Hematopoietic multipotent progenitor cell (in vitro differentiated cells): ENCODE results near the gene PLXNA2. TPM values are rescaled to one million over a fixed set of nuclear protein-coding genes. Genes with fewer than 3 reads are reported as not detected.

Source experiments
- DNase-seq, 3 donors: peaks; one replicate each; pipeline ENCODE4 v3.0.0-alpha.2; 2011 to 2015; ENCODE audit warnings: low read depth in 2 of 3, low spot score in 2 of 3
- total RNA-seq: library from RNA; depleted of rRNA; stranded (reverse); fragments of >200 nt; gene quantifications from one replicate; pipeline ENCODE4 v1.2.3, GENCODE V29; 2012

PLXNA2 gene, protein sequence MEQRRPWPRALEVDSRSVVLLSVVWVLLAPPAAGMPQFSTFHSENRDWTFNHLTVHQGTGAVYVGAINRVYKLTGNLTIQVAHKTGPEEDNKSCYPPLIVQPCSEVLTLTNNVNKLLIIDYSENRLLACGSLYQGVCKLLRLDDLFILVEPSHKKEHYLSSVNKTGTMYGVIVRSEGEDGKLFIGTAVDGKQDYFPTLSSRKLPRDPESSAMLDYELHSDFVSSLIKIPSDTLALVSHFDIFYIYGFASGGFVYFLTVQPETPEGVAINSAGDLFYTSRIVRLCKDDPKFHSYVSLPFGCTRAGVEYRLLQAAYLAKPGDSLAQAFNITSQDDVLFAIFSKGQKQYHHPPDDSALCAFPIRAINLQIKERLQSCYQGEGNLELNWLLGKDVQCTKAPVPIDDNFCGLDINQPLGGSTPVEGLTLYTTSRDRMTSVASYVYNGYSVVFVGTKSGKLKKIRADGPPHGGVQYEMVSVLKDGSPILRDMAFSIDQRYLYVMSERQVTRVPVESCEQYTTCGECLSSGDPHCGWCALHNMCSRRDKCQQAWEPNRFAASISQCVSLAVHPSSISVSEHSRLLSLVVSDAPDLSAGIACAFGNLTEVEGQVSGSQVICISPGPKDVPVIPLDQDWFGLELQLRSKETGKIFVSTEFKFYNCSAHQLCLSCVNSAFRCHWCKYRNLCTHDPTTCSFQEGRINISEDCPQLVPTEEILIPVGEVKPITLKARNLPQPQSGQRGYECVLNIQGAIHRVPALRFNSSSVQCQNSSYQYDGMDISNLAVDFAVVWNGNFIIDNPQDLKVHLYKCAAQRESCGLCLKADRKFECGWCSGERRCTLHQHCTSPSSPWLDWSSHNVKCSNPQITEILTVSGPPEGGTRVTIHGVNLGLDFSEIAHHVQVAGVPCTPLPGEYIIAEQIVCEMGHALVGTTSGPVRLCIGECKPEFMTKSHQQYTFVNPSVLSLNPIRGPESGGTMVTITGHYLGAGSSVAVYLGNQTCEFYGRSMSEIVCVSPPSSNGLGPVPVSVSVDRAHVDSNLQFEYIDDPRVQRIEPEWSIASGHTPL (N-terminal part only)
- total RNA-seq = 0.27 TPM

DNA sequence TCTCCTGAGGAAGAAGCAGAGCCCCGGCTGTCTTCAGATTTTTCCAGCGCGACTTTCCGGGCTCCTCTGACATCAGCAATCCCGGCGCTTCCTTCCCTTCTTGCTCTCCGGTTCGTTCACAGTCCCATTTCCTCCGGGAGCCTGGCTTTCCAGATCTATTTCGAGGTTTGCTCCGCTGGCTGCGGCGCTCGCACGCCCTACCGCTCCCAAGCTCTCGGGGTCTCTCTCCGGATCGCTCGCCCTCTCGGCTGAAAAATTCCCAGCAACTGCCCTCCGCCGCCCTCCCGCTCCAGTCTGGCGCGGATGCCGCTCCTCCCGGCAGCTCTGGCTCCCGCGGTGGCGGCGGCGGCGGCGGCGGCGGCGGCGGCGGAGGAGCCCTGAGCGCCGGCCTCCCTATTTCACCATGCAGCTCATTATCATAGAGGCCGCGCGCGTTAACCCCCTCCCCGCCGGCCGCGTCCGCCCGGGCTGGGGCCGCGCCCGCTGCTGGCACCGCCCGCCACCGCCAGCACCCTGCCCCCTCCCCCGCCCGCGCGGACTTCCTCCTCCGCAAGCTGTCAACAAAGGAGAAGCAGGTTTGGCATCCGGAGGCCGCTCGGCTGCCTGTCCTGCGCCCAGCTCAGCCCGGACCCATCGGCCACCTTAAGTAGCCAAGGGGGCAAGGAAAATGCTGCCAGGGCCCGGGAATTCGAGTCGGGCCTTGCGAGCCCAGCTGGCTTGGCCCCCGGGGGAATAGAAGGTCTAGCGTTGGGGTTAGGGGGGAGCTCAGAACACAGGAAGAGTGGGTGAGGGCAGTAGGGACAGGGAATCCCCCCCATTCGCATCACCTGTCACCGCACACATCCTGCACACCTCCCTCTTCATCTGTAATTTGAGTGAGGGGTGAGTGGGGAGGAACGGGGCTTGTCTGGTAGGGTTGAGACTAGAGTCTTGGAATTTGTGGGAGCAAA is at the start of gene PLXNA2:
TSS of gene PLXNA2 (minus strand) at position 418 of the 950 bp plus-strand sequence. CDS start 26,462 bp downstream, outside the sequence.
- peak in 2 of 3 donors; percentile 72 for DNase-seq

DNA sequence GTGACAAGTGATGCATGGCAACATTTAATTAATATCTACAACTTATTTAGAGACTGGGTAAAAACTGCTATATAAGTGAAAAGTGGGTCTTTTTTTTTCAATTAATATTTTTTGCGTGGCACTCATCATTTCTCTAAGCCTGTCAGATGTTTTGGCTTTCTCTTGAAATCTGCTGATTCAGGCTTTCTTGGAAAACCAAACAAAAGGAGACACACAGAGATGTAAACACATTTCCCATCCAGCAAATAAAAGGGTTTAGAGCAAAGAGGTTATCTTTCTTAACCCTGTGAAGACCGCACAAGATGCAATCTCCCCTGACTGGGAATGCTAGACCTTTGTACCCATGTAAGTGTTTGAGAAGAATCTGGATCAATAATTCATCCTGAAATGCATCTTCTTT is 48.7 kb upstream of the PLXNA2 start:
- no peak for DNase-seq

DNA sequence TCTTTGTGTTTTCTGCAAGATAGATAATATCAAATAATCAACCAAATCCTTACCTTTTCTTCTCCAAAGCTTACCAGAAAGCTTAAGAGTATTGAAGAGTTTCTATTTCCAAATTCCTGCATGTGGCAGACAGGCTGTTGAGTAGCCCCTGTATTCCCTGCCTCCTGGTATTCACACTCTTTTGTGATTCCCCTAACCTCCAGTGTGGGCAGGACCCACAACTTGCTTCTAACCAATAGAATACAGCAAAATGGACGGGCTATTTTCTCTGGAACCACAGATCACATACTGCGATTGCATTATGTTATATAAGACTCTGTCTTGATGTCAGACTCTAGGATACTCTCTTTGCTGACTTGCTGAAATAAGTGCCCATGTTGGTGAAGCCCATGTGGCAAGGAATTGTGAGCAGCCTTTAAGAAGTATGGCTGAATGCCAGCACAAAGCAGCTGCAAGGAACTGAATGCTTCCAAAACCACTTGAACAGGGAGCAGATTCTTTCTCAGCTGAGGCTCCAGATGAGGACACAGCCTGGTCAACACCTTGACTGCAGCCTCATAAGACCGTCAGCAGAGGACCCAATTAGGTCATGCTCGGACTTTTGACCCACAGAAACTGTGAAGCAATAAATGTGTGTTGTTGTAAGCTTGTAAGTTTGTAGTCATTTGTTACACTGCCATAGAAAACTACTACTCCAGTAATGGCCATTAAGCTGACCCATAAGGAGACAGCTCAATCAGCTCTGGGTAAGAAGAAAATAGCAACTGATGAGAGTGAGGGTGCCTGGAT is 47.9 kb upstream of the PLXNA2 start:
- no peak for DNase-seq

DNA sequence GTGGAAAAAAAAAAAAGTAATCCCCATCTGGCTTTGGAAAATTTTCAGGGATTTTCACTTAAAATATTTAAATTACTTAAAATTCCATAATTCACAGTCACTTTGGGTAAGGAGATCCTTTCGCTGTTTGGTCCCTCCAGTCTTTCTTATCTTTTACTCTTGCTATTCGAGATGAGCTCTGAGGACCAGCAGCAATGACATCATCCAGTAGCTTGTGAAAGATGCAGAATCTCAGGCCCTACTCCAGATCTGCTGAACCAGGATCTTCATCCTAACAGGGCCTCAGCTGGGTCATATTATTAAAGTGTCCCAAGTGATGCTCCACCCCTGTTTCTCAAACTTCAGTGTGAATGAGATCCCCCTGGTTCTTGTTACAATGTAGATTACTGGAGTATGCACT is 46.9 kb upstream of the PLXNA2 start:
- DNase-seq = no peak

DNA sequence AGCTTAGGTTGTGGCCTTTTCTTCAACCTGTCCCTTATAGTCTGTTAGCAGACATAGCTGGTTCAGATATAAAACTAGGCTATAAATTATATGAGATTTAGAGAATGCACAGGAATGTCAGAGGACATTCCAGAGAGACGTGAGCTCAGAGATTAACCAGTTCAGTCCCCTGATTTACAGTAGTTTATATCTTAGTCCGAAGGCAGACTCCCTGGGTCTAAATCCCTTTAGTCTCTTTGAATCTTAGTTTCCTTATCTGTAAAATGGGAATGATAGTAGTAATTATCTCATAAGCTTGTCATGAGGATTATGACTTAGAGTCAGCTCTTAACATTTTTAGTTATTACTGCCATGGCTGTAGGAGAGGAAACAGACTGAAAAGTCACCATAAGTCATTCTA is 45.5 kb upstream of the PLXNA2 start:
- DNase-seq = no peak

DNA sequence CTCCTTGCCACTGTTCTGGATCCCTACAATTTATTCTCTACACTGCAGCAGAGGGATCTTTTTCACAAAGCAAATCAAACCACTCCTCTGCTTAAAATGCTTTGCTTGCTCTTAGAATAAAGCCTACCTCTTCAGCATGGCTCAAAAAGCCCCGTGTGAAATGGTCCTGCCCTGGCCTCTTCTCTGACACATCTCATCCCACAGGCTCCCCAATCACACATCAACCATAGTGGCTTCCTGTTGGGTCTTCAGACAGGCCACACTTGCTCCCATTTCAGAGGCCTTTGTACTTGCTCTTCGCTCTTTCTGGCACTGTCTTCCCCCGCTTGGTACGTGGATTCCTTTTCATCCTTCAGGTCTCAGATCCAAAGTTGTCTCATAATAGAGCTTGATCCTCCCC is 44.3 kb upstream of the PLXNA2 start:
- no peak for DNase-seq

DNA sequence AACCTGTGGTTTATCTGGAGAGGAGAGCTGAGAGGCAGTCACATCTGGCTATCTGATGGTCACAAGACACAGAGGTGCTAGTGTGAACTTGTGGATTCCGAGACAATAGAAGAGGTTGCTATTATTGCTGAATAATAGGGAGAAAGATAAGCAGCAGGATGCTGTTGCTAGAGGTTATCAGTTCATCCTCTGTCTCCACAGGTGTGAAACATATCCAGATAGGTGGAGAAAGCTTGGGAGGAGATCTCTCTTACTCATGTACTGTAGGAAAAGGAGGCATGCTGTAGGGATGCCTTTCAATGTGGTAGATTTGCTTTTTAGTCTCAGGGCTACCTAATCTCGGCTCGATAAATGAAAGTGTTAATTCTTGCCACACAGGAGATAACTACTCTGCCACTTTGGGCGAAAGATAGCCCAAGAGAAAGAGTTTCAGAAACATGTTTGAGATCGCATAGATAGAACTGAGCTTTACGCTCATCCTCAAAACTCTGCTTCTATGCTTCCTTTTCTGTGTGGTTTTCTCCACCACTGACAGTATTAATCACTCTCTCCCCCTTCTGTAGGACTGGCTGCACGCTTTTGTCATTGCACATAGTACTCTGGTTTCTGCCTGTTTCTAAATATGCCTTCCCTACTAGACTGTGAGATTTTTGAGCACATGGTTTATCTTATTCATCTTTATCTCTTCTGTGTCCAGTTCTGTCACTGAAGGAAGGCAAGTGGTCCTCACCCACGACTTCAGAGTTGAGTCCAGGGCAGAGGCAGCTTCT is 36.7 kb upstream of the PLXNA2 start:
- peak in 1 of 3 donors; percentile 11 for DNase-seq

DNA sequence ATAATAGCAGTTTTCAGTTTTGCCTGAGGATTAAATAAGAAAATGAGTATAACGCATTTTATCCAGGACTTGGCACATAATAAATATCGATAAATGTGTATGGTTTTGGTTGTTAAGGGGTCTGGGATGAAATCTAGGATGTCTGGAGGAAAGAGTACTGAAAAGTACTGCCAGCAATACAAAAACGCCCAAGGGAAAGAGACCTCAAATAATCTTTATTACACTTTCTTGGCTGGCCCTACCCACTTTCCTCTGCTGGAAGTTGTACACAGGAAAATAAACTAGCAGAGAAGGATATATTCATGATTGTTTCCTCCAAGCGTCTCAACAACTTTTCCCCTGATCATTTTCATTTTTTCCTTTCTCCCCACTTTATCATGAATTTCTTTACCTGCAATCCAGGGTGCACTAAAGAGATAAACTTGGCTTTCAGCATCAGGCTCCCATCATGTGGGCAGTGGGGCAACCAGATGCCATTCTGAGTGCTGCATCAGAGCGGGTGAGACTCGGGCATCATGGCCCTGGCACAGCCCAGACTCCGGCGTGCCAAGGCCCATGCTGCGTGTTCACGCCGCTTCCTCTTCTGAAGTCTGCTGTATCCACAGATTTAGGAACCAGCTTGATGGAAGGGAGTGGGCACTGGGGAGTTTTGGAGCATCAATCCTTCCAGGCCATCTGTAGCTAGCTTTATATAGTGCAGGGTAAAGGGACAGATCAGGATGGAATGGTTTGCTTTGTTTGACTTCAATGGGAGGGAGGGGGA is 35.8 kb upstream of the PLXNA2 start:
- no peak for DNase-seq

DNA sequence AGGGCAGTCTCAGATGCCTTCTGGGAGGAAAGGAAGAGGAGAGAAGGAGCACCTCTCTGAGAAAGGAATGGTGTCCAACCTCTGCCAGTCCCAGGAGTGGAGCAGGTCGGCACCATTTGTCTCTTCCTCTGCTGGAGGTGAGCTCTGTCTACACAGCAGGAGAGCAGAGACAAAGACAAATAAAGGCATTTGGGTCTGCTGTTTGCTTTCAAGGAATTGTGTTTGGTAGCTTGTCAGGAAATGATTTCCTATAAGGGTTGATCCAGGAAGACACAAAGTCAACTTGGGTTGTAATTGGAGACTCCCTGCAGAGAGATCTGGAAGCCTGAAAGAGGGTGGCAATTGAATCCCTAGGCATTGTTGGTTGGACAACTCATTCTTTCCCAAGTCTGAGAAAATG is 34.5 kb upstream of the PLXNA2 start:
- DNase-seq = no peak

DNA sequence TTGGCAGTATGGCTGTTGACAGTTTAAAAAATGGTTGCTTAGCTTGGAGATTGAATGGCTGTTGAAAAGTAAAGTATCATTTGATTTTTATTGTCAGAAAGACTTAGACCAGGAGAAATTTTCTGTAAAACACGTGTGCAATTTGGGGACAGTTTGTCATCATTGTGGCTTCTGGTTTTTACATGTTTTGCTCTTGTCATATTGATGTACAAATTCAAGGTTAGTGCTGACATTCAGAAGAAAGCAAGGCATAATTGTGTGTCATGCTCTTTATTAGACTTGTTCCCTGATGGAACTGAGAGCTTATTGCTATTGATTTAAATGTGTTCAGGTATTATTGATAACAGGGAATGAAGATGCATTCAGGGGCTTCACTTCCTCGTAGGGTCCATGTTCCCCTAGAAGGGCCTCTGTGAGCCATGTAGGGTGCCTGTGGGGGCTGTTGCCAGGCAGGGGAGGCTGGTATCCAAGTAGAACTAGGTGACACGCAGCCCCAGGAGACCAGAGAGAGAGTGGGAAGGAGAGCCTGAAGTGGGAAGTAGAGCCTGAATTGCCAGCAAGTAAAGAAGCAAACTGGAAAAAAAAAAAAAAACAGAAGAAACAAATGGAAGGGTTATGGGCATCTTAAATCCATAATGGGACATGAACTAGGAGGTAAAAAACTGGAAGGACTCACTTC is 32.7 kb upstream of the PLXNA2 start:
- DNase-seq = no peak

DNA sequence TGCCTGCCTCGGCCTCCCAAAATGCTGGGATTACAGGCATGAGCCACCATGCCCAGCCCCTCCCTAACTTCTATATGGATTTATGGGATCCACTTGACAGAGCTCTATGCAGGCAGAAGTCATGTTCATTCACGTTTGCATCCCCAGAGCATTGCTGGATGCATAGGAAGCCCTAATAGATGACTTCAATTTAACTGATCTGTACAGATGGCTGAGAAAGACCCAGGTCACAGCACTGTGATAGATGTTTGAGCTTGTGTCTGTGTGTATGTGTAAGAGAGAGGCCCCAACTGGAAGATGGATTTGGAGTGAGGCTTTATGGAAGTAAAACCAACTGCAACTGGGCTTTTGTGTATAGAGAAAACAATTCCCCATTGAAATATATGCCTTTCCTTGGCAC is 30.9 kb upstream of the PLXNA2 start:
- no peak for DNase-seq

DNA sequence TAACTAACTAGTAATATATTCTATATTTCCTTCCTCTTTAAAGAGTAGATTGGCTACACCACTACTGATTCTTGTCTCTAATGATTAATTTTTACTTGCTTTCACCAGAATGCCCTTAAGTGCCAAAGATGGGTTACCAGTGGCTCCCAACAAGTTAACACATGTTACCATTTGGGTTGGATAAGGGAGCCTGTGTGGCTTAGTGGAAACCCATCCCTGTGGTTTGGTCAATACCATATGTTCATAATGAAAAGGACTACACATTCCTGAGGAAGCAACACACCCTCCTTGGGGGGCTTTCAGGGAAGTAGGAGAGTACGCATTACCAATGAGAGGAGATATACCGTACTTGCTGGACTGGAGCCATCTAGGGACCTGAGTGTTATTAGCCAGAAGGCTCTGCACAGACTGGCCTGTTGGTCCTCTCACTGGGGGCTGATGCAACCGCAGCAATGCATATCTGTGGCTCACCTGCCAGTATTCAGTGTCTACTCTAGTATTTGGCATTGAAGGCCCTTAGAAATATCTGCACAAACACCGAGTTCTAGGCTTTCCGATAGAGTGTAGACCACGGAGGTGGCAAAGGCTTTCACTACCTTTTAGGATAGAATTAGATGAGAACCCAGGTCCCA is 29.3 kb upstream of the PLXNA2 start:
- DNase-seq = no peak

DNA sequence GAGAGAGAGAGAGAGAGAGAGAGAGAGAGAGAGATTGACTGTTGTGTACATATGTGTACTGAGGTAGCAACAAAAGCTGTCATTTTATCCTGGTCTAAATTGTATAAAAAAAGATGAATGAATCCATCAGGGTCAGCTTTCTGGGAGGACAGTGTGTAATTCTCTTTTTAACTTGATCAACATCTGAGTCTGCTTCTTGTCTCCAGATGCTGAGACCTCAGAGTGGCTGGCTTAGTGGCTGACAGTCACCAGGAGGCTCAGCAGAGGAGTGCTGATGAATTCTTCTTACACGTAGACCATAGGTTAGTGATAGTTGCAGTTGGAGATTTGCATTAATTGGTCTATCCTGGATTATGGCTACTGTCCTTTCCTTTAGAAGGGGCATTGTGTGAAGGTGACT is 28.5 kb upstream of the PLXNA2 start:
- no peak for DNase-seq

DNA sequence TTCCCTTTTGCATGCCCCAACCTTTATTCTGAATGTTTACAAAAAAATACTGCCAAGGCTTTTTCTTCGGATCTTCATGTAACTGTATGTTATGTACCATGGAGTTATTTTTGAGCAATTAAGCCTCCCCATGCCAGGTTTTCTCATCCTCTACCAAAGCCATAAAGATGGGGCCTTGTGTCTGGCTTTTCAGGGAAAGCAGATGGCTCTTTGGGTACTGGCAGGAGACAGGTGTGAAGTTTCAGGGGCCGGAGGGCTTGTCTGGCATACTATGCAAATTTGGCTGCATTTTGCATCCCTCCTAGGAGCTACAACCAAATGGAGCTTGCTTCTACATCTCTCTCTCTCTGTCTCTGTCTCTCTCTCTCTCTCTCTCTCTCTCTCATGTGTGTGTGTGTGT is 28.1 kb upstream of the PLXNA2 start:
- no peak for DNase-seq

DNA sequence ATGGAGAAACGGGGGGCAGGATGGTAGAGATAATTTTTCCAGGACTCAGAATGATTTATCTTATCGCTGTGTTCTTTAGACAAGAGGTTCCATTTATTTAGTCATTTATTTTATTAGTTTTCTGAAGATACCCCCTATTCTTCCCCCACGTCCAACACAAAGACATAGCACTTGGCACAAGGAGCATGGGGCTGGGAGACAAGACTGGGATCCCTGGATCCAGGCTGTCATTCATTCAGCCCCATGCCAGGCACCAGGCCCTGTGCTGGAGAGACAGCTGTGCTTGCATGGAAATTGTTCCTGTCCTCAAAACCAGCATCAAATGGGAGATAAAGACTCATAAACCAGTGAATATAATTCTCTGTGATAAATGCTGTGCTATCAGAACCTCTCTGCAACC is 27.1 kb upstream of the PLXNA2 start:
- no peak for DNase-seq

DNA sequence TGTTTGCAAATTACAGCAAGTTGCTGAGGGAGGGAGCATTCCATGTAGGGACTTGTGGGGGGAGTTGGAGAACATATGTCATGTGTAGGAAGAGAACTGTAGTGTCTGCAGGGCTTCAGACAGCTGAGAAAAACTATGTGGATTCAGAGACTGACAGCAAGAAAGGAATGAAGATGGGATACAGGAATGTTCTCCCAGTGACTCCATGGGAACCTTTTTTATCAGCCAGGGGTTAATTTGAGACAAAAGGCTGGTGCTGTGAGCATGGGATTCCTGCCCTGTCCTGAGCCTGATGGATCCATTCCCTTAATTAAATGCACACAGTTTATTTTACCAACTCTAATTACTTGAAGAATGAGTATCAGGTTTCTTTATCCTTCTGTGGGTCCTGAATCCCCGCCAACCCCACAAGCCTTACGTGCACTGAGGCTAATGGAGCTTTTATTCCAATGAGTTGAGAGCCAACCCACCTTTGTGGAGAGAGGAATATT is 26.5 kb upstream of the PLXNA2 start:
- DNase-seq = no peak

DNA sequence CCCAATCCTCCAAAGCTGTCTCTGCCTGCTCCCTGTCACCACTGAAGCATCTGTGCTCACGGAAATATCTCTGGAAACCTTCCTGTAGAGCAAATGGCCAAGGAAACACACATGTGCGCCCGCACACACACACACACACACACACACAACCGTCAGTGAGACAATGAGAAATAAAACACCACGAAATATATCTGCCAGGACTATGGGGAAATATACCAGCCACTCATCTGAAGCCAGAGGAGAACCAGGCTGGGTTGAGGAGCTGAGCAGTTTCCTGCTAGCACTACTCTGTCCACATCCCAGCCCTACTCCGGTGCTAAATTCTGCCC is 25.1 kb upstream of the PLXNA2 start:
- DNase-seq = no peak
